B cell (primary cell): ENCODE data around the gene ABLIM3. TPM values are rescaled to one million over a fixed set of nuclear protein-coding genes. Genes with fewer than 3 reads are reported as not detected.

ENCODE experiments used
- ATAC-seq: fragments of 200-7000 bp; cut with Tn5 transposase; one replicate; pipeline ENCODE4 v1.10.0; 2021; ENCODE audit warnings: low read depth, mild to moderate bottlenecking, moderate number of reproducible peaks, moderate library complexity
- CTCF ChIA-PET: fragments of 350-600 bp; sonication (Branson Sonifier 250); formaldehyde crosslinking; loops from one replicate; lab custom pipeline; 2021; ENCODE audit warnings: antibody characterized with exemption, inconsistent platforms; lab: Charles Lee
- POLR2A ChIA-PET: fragments of 350-600 bp; sonication (Branson Sonifier 250); formaldehyde crosslinking; loops from one replicate; lab custom pipeline; 2021; ENCODE audit warnings: antibody characterized with exemption; lab: Charles Lee
- DNase-seq: peaks from one replicate; pipeline ENCODE4 v3.0.0; 2013
- H2AFZ ChIP-seq: 2 replicates; pipeline ENCODE4 v1.6.1; 2012; ENCODE audit warnings: mild to moderate bottlenecking, low read depth, low read length; ENCODE audit not compliant: insufficient read depth, poor library complexity, severe bottlenecking
- H3K27ac ChIP-seq, 2 donors: 1 replicate in 1 of 2; 2 replicates in 1 of 2; pipeline ENCODE4 v1.5.1; 2012 to 2013; ENCODE audit warnings: low read length in 2 of 2, mild to moderate bottlenecking in 2 of 2, moderate library complexity in 1 of 2
- H3K27me3 ChIP-seq, 4 experiments: fragments of 200-600 bp in 1 of 4; sonication (generic) in 1 of 4; replicated peaks in 1 of 4; 1 replicate in 2 of 4; 2 replicates in 2 of 4; pipeline versions ENCODE4 v1.6.1 to v1.7.0; 2013 to 2016; ENCODE audit warnings: low read length in 3 of 4, mild to moderate bottlenecking in 2 of 4, mixed read lengths in 1 of 4, moderate library complexity in 1 of 4; ENCODE audit not compliant: insufficient read depth in 4 of 4, control insufficient read depth in 3 of 4; ENCODE audit errors: control extremely low read depth in 1 of 4
- H3K36me3 ChIP-seq, 2 experiments: replicated peaks in 1 of 2; 1 replicate in 1 of 2; 2 replicates in 1 of 2; pipeline versions ENCODE4 v1.6.1 to v1.7.1; 2013; ENCODE audit warnings: low read length in 1 of 2; ENCODE audit not compliant: insufficient read depth in 2 of 2, control insufficient read depth in 1 of 2; ENCODE audit errors: control extremely low read depth in 1 of 2, extremely low read depth in 1 of 2
- H3K4me1 ChIP-seq, 2 donors: fragments of 200-600 bp in 1 of 2; sonication (generic) in 1 of 2; 1 replicate in 1 of 2; 2 replicates in 1 of 2; pipeline versions ENCODE4 v1.5.1 to v1.6.1; 2013 to 2017; ENCODE audit warnings: low read length in 2 of 2; ENCODE audit not compliant: control insufficient read depth in 2 of 2, insufficient read depth in 2 of 2
- H3K4me2 ChIP-seq: replicated peaks from 2 replicates; pipeline ENCODE3; 2012; ENCODE audit warnings: mild to moderate bottlenecking, low read depth, low read length; ENCODE audit not compliant: poor library complexity, severe bottlenecking
- H3K4me3 ChIP-seq, 5 experiments: fragments of 200-600 bp in 1 of 5; sonication (generic) in 1 of 5; 1 replicate in 3 of 5; 2 replicates in 2 of 5; pipeline versions ENCODE4 v1.5.1 to v1.7.0; 2011 to 2016; ENCODE audit warnings: low read length in 4 of 5, mild to moderate bottlenecking in 4 of 5, low read depth in 2 of 5, control low read depth in 1 of 5, moderate library complexity in 1 of 5; ENCODE audit not compliant: insufficient read depth in 1 of 5; ENCODE audit errors: control extremely low read depth in 1 of 5, extremely low read depth in 1 of 5
- H3K79me2 ChIP-seq: fragments of 200-600 bp; sonication (generic); one replicate; pipeline ENCODE4 v1.6.0; 2016; ENCODE audit warnings: low read length; ENCODE audit not compliant: control insufficient read depth, insufficient read depth
- H3K9ac ChIP-seq: fragments of 200-600 bp; sonication (generic); 2 replicates; pipeline ENCODE4 v1.6.1; 2017; ENCODE audit warnings: mild to moderate bottlenecking, low read length, moderate library complexity
- H3K9me3 ChIP-seq, 3 donors: one replicate each; pipeline versions ENCODE4 v1.6.1 to v1.7.1; 2013; ENCODE audit warnings: low read length in 2 of 3; ENCODE audit not compliant: control insufficient read depth in 2 of 3, insufficient read depth in 1 of 3; ENCODE audit errors: control extremely low read depth in 1 of 3
- H4K20me1 ChIP-seq: 2 replicates; pipeline ENCODE4 v1.6.0; 2012; ENCODE audit warnings: mild to moderate bottlenecking, low read length; ENCODE audit not compliant: insufficient read depth, control insufficient read depth, poor library complexity, severe bottlenecking
- H3K27ac Mint-ChIP-seq: one replicate; pipeline ENCODE4 v1.8.0; 2021; ENCODE audit warnings: mixed read lengths
- H3K27me3 Mint-ChIP-seq: one replicate; pipeline ENCODE4 v1.8.0; 2021; ENCODE audit warnings: mixed read lengths
- H3K4me1 Mint-ChIP-seq: one replicate; pipeline ENCODE4 v1.8.0; 2021; ENCODE audit warnings: mixed read lengths
- H3K4me3 Mint-ChIP-seq: one replicate; pipeline ENCODE4 v1.8.0; 2021; ENCODE audit warnings: mixed read lengths
- H3K9me3 Mint-ChIP-seq: one replicate; pipeline ENCODE4 v1.8.0; 2022; ENCODE audit warnings: mixed read lengths; ENCODE audit not compliant: insufficient read depth
- EZH2 ChIP-seq: IDR thresholded peaks from 2 replicates; pipeline ENCODE4 v1.6.1; 2012; ENCODE audit warnings: borderline replicate concordance, low read depth, mild to moderate bottlenecking, moderate library complexity, low read length; ENCODE audit not compliant: insufficient read depth, poor library complexity, severe bottlenecking
- WGBS: methylation state at CpG from one replicate; pipeline ENCODE4 v1.1.5; 2013; ENCODE audit warnings: missing lambda C conversion rate; ENCODE audit not compliant: insufficient coverage; 5-methylcytosine and 5-hydroxymethylcytosine counted together
- intact Hi-C: fragments of 100-400 bp; cut with micrococcal nuclease; formaldehyde crosslinking; loops from one replicate; pipeline ENCODE4 v1.10.0; 2022
- polyA plus RNA-seq: library from polyadenylated mRNA; depleted of rRNA; stranded (reverse); fragments of >200 nt; gene quantifications from 2 replicates; pipeline ENCODE4 v1.2.3, GENCODE V29; 2012
- total RNA-seq, 2 donors: library from RNA; stranded (reverse); fragments of 120-200 nt in 1 of 2; gene quantifications; 1 replicate in 1 of 2; 2 replicates in 1 of 2; pipeline versions ENCODE4 v1.2.3 to v1.2.4, GENCODE V29; 2013 to 2022
- TF ChIP-seq, protein P1 (sequence below): fragments of 200-600 bp; IDR thresholded peaks from one replicate; pipeline ENCODE4 v1.8.0; 2022; ENCODE audit warnings: antibody characterized with exemption, mild to moderate bottlenecking

ABLIM3 gene
- total and polyA plus RNA-seq, 2 donors (not counting 1 experiment from before 2014, with no cell fraction given) = not detected

DNA sequence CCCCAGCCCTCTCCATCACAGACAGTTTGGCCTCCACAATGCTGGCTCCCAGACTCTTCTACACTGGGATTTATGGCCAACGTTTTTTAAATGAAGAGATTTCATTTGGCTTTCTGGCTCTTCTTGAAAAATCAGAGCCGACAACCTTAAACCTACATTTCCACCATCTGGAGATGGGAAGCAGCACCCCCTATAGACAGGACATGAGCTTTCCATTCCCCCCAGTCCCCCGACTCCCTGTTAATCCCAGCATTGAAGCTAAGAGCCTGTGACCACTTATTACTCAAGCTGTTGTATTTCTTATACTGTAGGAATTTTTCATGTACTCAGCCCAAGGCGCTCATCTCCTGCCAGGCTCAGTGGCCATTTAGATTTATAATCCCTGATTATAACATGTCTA, 96.4 kb downstream of the ABLIM3 start:
- H3K4me1 ChIP-seq = peaks cover 7 to 10% of the 10 kb centered on the region in 2 donors
- H3K4me3 Mint-ChIP-seq = no peak overlapping the region
- H3K9me3 ChIP-seq = peaks cover 0 to 15% (median 0%) of the 10 kb centered on the region in 3 donors
- H3K36me3 ChIP-seq = no peaks in the 10 kb centered on the region
- H3K27me3 ChIP-seq = peaks cover 0 to 6% (median 0%) of the 10 kb centered on the region in 4 experiments
- peaks cover 10% of the 10 kb centered on the region for H3K4me1 Mint-ChIP-seq
- H2AFZ ChIP-seq = no peak overlapping the region
- H3K79me2 ChIP-seq = no peaks in the 10 kb centered on the region
- no peak overlapping the region for H3K4me2 ChIP-seq
- H4K20me1 ChIP-seq = no peaks in the 10 kb centered on the region
- DNase-seq (no peak), ATAC-seq (no peak)
- TF ChIP-seq, protein P1, sequence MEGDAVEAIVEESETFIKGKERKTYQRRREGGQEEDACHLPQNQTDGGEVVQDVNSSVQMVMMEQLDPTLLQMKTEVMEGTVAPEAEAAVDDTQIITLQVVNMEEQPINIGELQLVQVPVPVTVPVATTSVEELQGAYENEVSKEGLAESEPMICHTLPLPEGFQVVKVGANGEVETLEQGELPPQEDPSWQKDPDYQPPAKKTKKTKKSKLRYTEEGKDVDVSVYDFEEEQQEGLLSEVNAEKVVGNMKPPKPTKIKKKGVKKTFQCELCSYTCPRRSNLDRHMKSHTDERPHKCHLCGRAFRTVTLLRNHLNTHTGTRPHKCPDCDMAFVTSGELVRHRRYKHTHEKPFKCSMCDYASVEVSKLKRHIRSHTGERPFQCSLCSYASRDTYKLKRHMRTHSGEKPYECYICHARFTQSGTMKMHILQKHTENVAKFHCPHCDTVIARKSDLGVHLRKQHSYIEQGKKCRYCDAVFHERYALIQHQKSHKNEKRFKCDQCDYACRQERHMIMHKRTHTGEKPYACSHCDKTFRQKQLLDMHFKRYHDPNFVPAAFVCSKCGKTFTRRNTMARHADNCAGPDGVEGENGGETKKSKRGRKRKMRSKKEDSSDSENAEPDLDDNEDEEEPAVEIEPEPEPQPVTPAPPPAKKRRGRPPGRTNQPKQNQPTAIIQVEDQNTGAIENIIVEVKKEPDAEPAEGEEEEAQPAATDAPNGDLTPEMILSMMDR = no peak
- TF ChIP-seq EZH2 = no peak
- no peak overlapping the region for H3K27ac ChIP-seq
- H3K4me3 ChIP-seq = no peak overlapping the region
- H3K9me3 Mint-ChIP-seq = no peaks in the 10 kb centered on the region
- WGBS = 80% methylated on average over 1 of the region's 4 CpGs
- CTCF ChIA-PET = no interaction called here
- intact Hi-C loops = no loop called here
- H3K27me3 Mint-ChIP-seq = peaks cover 34% of the 10 kb centered on the region
- H3K9ac ChIP-seq = no peak overlapping the region
- H3K27ac Mint-ChIP-seq = no peak overlapping the region
- POLR2A ChIA-PET = no interaction called here

DNA sequence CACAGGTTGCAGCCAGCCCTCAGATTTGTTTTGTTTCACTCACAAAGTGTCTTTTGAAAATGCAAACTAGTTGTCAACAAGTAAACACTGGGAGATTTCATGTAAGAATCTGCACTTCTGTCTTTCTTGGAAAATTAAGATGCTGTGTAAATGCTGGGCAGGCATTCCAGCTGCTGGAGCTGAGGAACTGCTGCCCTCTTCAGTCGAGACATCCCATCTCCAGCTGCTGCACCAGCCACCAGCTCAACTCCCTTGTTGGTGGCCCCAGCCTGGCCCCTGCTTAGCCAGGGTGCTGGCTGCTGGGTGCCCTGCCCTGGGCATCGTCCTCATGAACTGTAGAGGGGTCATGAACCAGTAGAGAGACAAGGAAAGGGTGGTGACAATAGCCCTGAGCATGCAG, 97.2 kb downstream of the ABLIM3 start:
- Mint-ChIP-seq H3K4me1 (peaks cover 10% of the 10 kb centered on the region), H3K9me3 (no peaks in the 10 kb centered on the region), H3K27me3 (peaks cover 32% of the 10 kb centered on the region), H3K4me3 (no peak overlapping the region), H3K27ac (no peak overlapping the region)
- no peak for ATAC-seq
- H3K4me2 ChIP-seq = no peak overlapping the region
- ChIA-PET CTCF (no interaction called here), POLR2A (no interaction called here)
- no peak for DNase-seq
- H3K27ac ChIP-seq = no peak overlapping the region
- peaks cover 0 to 6% (median 0%) of the 10 kb centered on the region in 4 experiments for H3K27me3 ChIP-seq
- H3K4me1 ChIP-seq = peaks cover 7 to 10% of the 10 kb centered on the region in 2 donors
- H3K79me2 ChIP-seq = no peaks in the 10 kb centered on the region
- H3K36me3 ChIP-seq = no peaks in the 10 kb centered on the region
- no peak for TF ChIP-seq EZH2
- TF ChIP-seq, protein P1 = no peak
- H3K4me3 ChIP-seq = no peak overlapping the region
- 51% methylated on average over 2 of the region's 2 CpGs for WGBS
- H2AFZ ChIP-seq = no peak overlapping the region
- no peaks in the 10 kb centered on the region for H4K20me1 ChIP-seq
- peaks cover 0 to 15% (median 0%) of the 10 kb centered on the region in 3 donors for H3K9me3 ChIP-seq
- no peak overlapping the region for H3K9ac ChIP-seq
- intact Hi-C loops = no loop called here
